Heart left ventricle (tissue), 16 donors: ENCODE data around the gene HSPB9. TPM values are rescaled to one million over a fixed set of nuclear protein-coding genes. Genes with fewer than 3 reads are reported as not detected.

Experiments
- ATAC-seq, 4 donors: fragments of 200-7000 bp; cut with Tn5 transposase; one replicate each; pipeline ENCODE4 v1.9.1; 2020 to 2022; ENCODE audit warnings: moderate library complexity in 4 of 4, mild to moderate bottlenecking in 3 of 4, moderate number of reproducible peaks in 1 of 4
- DNase-seq, 5 donors: peaks; one replicate each; pipeline ENCODE4 v3.0.0-alpha.2; 2020
- H3K27ac ChIP-seq, 12 donors: fragments of 200-600 bp; sonication (generic) in 4 of 12; one replicate each; pipeline versions ENCODE4 v1.5.0 to v1.8.0; 2016 to 2022; ENCODE audit warnings: mild to moderate bottlenecking in 2 of 12
- H3K27me3 ChIP-seq, 9 donors: fragments of 200-600 bp; sonication (generic) in 2 of 9; one replicate each; pipeline versions ENCODE4 v1.5.1 to v1.8.0; 2016 to 2022; ENCODE audit warnings: mild to moderate bottlenecking in 3 of 9
- H3K36me3 ChIP-seq, 9 donors: fragments of 200-600 bp; sonication (generic) in 2 of 9; one replicate each; pipeline versions ENCODE4 v1.5.0 to v1.8.0; 2018 to 2022; ENCODE audit warnings: mild to moderate bottlenecking in 2 of 9
- H3K4me1 ChIP-seq, 12 donors: fragments of 200-600 bp; sonication (generic) in 4 of 12; one replicate each; pipeline versions ENCODE4 v1.5.0 to v1.8.0; 2016 to 2022; ENCODE audit warnings: mild to moderate bottlenecking in 3 of 12
- H3K4me3 ChIP-seq, 12 donors: fragments of 200-600 bp; sonication (generic) in 4 of 12; one replicate each; pipeline versions ENCODE4 v1.5.0 to v1.8.0; 2017 to 2022; ENCODE audit warnings: mild to moderate bottlenecking in 9 of 12, moderate library complexity in 4 of 12
- H3K9me3 ChIP-seq, 12 donors: fragments of 200-600 bp; sonication (generic) in 4 of 12; one replicate each; pipeline versions ENCODE4 v1.5.0 to v1.8.0; 2016 to 2022; ENCODE audit warnings: mild to moderate bottlenecking in 1 of 12
- CTCF ChIP-seq, 12 donors: fragments of 200-600 bp; sonication (generic) in 4 of 12; IDR thresholded peaks; one replicate each; pipeline versions ENCODE4 v1.5.0 to v1.8.0; 2018 to 2022; ENCODE audit warnings: antibody characterized with exemption in 12 of 12, mild to moderate bottlenecking in 5 of 12
- POLR2A ChIP-seq, 2 donors: fragments of 450-650 bp; IDR thresholded peaks; one replicate each; pipeline ENCODE4 v1.6.1; 2017; ENCODE audit warnings: antibody characterized with exemption in 2 of 2, mild to moderate bottlenecking in 2 of 2, moderate library complexity in 2 of 2
- WGBS, 4 donors: extraction: QIAGEN DNeasy Blood & Tissue Kit in 2 of 4; methylation state at CpG; one replicate each; pipeline versions ENCODE4 v1.1.5 to v1.1.7; 2013 to 2018; 5-methylcytosine and 5-hydroxymethylcytosine counted together
- intact Hi-C, 10 donors: fragments of 100-400 bp; cut with DNase I; formaldehyde crosslinking; loops; one replicate each; pipeline versions ENCODE4 v1.11.1 to v1.14.2; 2022
- polyA plus RNA-seq, 2 donors: library from polyadenylated mRNA; stranded (reverse); fragments of 200-250 nt; gene quantifications; one replicate each; pipeline ENCODE4 v1.2.3, GENCODE V29; 2013
- total RNA-seq, 9 donors: library from RNA; depleted of rRNA in 2 of 9; stranded (reverse); fragments of >200 nt in 2 of 9; fragmentation: NEBNext Ultra II Directional in 3 of 9; extraction: Animal tissue kit (Norgen Biotek cat#: 25700) in 3 of 9; gene quantifications; one replicate each; pipeline versions ENCODE4 v1.1.0 to v1.2.4, GENCODE V29; 2016 to 2023
- donor health status: ischemic (EF 13 %, LVEDD 7.1; RV severe dilation, severe dysfunction).
- donor health status: healthy with polysubstance abuse.
- donor health status: DM: no; HTN: yes; CAD: no.
- donor health status: DM: no; HTN: no; CAD: no.
- donor health status: ischemic (EF 25% LVEDD 6.9; RV normal size, moderate dysfunction).
- donor health status: ischemic (EF 25% LVEDD 5.7; RV mildly dilated, moderate dysfunction).
- donor health status: healthy.
- donor health status: DM: yes; HTN: yes; CAD: no.
- donor health status: ischemic (EF 35%, LVEDD 5.7; RV mildly dilated, moderate dysfunction).
- donor health status: nonischemic (EF 11% LVEDD 7.7; RV severe dilation, severe dysfunction).
- donor health status: DM: yes; HTN: yes; CAD: no.
- donor health status: PGD.
- donor health status: ischemic (EF 29% LVEDD 5.4; RV normal size, mild dysfunction).
- donor health status: nonischemic (EF 23%, LVEDD 6.1; RV moderate dilation, normal function).

HSPB9 gene
- total and polyA plus RNA-seq, 11 donors: not detected

- H3K27me3 ChIP-seq: no peaks in the 10 kb centered on the region
- 23 to 40% (median 32%) methylated on average over 3 of the region's 3 CpGs for WGBS, 4 donors
- H3K9me3 ChIP-seq: no peaks in the 10 kb centered on the region
- ATAC-seq (peak; percentile 28 to 56 (median 52)), DNase-seq (peak in 3 of 5 donors; percentile 65 to 70 (median 65))
- intact Hi-C loops: no loop called here
- peak in 1 of 2 donors; percentile 20 for TF ChIP-seq POLR2A (IDR thresholded peaks at IDR 0.05)
- no peak for TF ChIP-seq CTCF (IDR thresholded peaks at IDR 0.05)
- H3K4me3 ChIP-seq: peak overlapping the region in 1 of 12 donors; percentile 17
- peaks cover 0 to 46% (median 24%) of the 10 kb centered on the region in 9 donors for H3K36me3 ChIP-seq
- peaks cover 33 to 95% (median 84%) of the 10 kb centered on the region in 12 donors for H3K4me1 ChIP-seq
- peak overlapping the region; percentile 39 to 91 (median 78) for H3K27ac ChIP-seq
These were observed 10.3 kb downstream of the HSPB9 start for GRCh38 chr17:42132941-42133340.

GRCh38 chr17:42133461-42134041 lies 10.9 kb downstream of the HSPB9 start:
- intact Hi-C loops: no loop called here
- H3K36me3 ChIP-seq: peaks cover 0 to 40% (median 18%) of the 10 kb centered on the region in 9 donors
- H3K27me3 ChIP-seq: no peaks in the 10 kb centered on the region
- no peak for TF ChIP-seq CTCF (IDR thresholded peaks at IDR 0.05)
- no peak for TF ChIP-seq POLR2A (IDR thresholded peaks at IDR 0.05)
- peaks cover 35 to 100% (median 90%) of the 10 kb centered on the region in 12 donors for H3K4me1 ChIP-seq
- no peak overlapping the region for H3K4me3 ChIP-seq
- 33 to 41% (median 38%) methylated on average over 3 to 4 of the region's 4 CpGs for WGBS, 4 donors
- DNase-seq: peak in 1 of 5 donors; percentile 30
- peak overlapping the region; percentile 39 to 91 (median 78) for H3K27ac ChIP-seq
- no peak for ATAC-seq
- no peaks in the 10 kb centered on the region for H3K9me3 ChIP-seq

- DNase-seq (no peak), ATAC-seq (no peak)
- Histone ChIP-seq H3K27me3 (no peaks in the 10 kb centered on the region), H3K36me3 (peaks cover 0 to 31% (median 2%) of the 10 kb centered on the region in 9 donors), H3K4me1 (peaks cover 29 to 100% (median 90%) of the 10 kb centered on the region in 12 donors), H3K27ac (peak overlapping the region; percentile 39 to 91 (median 77)), H3K4me3 (peak overlapping the region in 2 of 12 donors; percentile 9 to 13), H3K9me3 (no peaks in the 10 kb centered on the region)
- intact Hi-C loops: loop anchor here in 1 of 10 donors (1.0 kb wide), 1 partner anchor 20 kb away; no protein-coding TSS in a partner anchor
- 76 to 85% (median 80%) methylated on average over 6 of the region's 6 CpGs for WGBS, 4 donors
- TF ChIP-seq CTCF (IDR thresholded peaks at IDR 0.05): no peak
- TF ChIP-seq POLR2A (IDR thresholded peaks at IDR 0.05): no peak
These were observed 12.5 kb downstream of the HSPB9 start for GRCh38 chr17:42135151-42135550.
